Calu3 (cell line): ENCODE results near the gene IDS. TPM values are rescaled to one million over a fixed set of nuclear protein-coding genes. Genes with fewer than 3 reads are reported as not detected.

Source experiments
- BruUV-seq: library from RNA; stranded (reverse); fragments of 400-500 nt; replicated peaks from 2 replicates; lab custom pipeline; 2021; lab: Mats Ljungman, UMichigan
- CTCF ChIA-PET: fragments of 300-600 bp; sonication (Branson Sonifier 250); formaldehyde crosslinking; loops from one replicate; lab custom pipeline; 2022; ENCODE audit warnings: antibody characterized with exemption; lab: Charles Lee
- DNase-seq: peaks from one replicate; pipeline ENCODE4 v3.0.0; 2022
- H3K27ac Mint-ChIP-seq: one replicate; pipeline ENCODE4 v1.8.0; 2022; ENCODE audit warnings: mixed read lengths; ENCODE audit not compliant: unreplicated experiment
- H3K27me3 Mint-ChIP-seq: one replicate; pipeline ENCODE4 v1.8.0; 2022; ENCODE audit warnings: mixed read lengths; ENCODE audit not compliant: unreplicated experiment
- H3K36me3 Mint-ChIP-seq: one replicate; pipeline ENCODE4 v1.8.0; 2022; ENCODE audit warnings: mild to moderate bottlenecking, moderate library complexity, mixed read lengths; ENCODE audit not compliant: insufficient read depth, unreplicated experiment
- H3K4me1 Mint-ChIP-seq: one replicate; pipeline ENCODE4 v1.8.0; 2022; ENCODE audit warnings: mild to moderate bottlenecking, low read depth, mixed read lengths; ENCODE audit not compliant: unreplicated experiment
- H3K4me3 Mint-ChIP-seq: one replicate; pipeline ENCODE4 v1.8.0; 2022; ENCODE audit warnings: mild to moderate bottlenecking, low read depth, moderate library complexity, mixed read lengths; ENCODE audit not compliant: unreplicated experiment
- H3K9me3 Mint-ChIP-seq: one replicate; pipeline ENCODE4 v1.8.0; 2022; ENCODE audit warnings: low read depth, mixed read lengths; ENCODE audit not compliant: unreplicated experiment
- intact Hi-C: fragments of 100-400 bp; cut with micrococcal nuclease; formaldehyde crosslinking; loops from one replicate; pipeline ENCODE4 v1.10.0; 2022; ENCODE audit not compliant: unreplicated experiment
- total RNA-seq: library from RNA; stranded (reverse); gene quantifications from 2 replicates; pipeline ENCODE4 v1.2.3, GENCODE V29; 2022
- TF ChIP-seq, protein P1 (sequence below): fragments of 200-600 bp; IDR thresholded peaks from one replicate; pipeline ENCODE4 v1.8.0; 2022; ENCODE audit warnings: antibody characterized with exemption; ENCODE audit not compliant: unreplicated experiment

Gene IDS
- total RNA-seq, 1 experiment from 2014 or later, result 84.4 TPM

DNA sequence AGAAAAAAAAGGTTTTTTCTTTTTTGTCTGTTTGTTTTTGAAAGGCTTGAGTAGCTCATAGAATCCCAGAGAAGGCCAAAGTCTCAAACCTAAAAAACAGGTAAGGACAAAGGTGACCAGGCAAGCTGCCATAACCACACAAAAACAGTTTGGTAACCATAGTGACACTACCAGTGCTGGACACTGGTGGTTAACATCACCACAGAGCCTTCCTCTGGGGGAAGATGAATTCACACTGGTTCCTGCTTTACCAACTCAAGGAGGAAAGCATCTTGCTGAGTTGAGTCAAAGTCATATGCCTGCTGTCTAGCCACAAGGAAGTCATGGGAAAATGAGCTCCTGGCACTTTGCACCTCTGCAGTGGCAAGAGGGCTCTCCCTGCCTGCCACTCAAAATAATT is 32.5 kb downstream of the IDS start:
- no peaks in the 10 kb centered on the region for H3K4me1 Mint-ChIP-seq
- no peak overlapping the region for H3K4me3 Mint-ChIP-seq
- BruUV-seq, result no TSS peak
- TF ChIP-seq, protein P1, sequence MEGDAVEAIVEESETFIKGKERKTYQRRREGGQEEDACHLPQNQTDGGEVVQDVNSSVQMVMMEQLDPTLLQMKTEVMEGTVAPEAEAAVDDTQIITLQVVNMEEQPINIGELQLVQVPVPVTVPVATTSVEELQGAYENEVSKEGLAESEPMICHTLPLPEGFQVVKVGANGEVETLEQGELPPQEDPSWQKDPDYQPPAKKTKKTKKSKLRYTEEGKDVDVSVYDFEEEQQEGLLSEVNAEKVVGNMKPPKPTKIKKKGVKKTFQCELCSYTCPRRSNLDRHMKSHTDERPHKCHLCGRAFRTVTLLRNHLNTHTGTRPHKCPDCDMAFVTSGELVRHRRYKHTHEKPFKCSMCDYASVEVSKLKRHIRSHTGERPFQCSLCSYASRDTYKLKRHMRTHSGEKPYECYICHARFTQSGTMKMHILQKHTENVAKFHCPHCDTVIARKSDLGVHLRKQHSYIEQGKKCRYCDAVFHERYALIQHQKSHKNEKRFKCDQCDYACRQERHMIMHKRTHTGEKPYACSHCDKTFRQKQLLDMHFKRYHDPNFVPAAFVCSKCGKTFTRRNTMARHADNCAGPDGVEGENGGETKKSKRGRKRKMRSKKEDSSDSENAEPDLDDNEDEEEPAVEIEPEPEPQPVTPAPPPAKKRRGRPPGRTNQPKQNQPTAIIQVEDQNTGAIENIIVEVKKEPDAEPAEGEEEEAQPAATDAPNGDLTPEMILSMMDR, result no peak
- no peaks in the 10 kb centered on the region for H3K36me3 Mint-ChIP-seq
- H3K27me3 Mint-ChIP-seq, result no peaks in the 10 kb centered on the region
- no peaks in the 10 kb centered on the region for H3K9me3 Mint-ChIP-seq
- CTCF ChIA-PET, result no interaction called here
- no peak overlapping the region for H3K27ac Mint-ChIP-seq
- intact Hi-C loops, result loop anchor here (1.0 kb wide), 1 partner anchor 1423 kb away; no protein-coding TSS in a partner anchor
- DNase-seq, result no peak

DNA sequence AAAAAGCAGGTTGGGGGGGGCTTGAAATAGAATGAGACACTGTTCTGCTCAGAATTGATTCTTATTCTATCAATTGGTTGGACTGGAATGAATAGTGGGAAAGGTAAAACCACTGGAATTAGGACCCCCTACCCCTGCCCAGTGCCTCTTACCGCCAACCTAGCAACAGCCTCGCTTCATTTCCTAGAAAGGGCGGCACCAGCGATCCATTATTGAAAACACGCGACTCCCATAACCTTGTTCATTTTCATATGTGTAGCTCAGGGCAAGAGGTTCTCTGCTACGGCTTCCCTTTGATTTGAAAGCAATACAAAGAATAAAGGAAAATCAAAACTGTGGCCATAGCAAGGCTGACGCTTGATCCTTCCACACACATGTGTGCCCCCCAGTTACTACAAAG is 33.7 kb downstream of the IDS start:
- intact Hi-C loops, result no loop called here
- Mint-ChIP-seq H3K36me3 (no peaks in the 10 kb centered on the region), H3K4me1 (no peaks in the 10 kb centered on the region), H3K27me3 (peaks cover 4% of the 10 kb centered on the region), H3K9me3 (no peaks in the 10 kb centered on the region), H3K4me3 (no peak overlapping the region), H3K27ac (no peak overlapping the region)
- DNase-seq, result no peak
- CTCF ChIA-PET, result no interaction called here
- TF ChIP-seq, protein P1, result no peak
- BruUV-seq, result no TSS peak

DNA sequence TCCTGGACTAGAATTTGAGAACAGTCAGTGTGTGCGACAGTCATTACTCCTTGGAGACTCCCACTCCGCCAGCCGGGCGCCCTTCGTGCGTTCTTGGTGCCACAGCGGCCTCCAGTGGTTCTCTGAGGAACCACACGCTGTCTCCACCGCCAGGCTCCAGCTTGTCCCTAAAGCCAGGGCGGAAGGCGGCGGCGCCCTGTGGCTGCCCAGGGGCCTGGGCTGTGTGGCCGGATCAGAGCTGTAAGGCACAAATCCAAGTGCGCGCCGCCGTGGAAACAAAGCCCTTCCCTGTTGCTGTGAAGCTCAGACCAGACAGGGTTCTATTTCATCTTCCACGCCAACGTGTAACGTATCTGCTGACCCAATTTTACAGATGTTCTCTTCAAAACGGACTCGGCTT is 34.2 kb downstream of the IDS start:
- CTCF ChIA-PET, result interaction anchor here (1.0 kb wide), 1 partner anchor 184 kb away, joined by 3 read pairs; no protein-coding TSS in a partner anchor
- Mint-ChIP-seq H3K9me3 (peaks cover under 1% of the 10 kb centered on the region), H3K27ac (no peak overlapping the region), H3K27me3 (peaks cover 9% of the 10 kb centered on the region), H3K4me3 (no peak overlapping the region), H3K4me1 (no peaks in the 10 kb centered on the region), H3K36me3 (no peaks in the 10 kb centered on the region)
- intact Hi-C loops, result no loop called here
- no TSS peak for BruUV-seq
- TF ChIP-seq, protein P1, result peak; percentile 78
- peak; percentile 83 for DNase-seq

DNA sequence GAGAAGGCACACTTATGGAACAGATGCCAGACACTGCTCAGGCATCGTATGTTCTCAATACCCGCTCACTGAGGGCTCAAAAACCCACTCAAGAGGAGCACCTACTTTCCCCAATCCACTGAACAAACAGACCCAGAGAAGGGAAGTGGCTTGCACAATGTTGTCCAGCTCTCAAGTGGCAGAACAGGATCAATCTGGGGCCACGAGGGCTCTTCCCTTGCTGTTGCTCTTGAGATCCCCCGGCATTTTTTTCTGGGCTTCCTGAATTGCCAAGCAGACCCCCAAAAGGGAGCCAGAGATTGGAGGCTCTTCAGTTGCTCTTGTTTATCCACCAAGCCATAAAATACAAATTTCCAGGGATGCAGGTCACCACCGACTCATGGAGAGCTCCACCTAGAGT is 35.7 kb downstream of the IDS start:
- Mint-ChIP-seq H3K4me3 (no peak overlapping the region), H3K9me3 (peaks cover 2% of the 10 kb centered on the region), H3K27ac (no peak overlapping the region), H3K36me3 (no peaks in the 10 kb centered on the region), H3K27me3 (peaks cover 16% of the 10 kb centered on the region), H3K4me1 (no peaks in the 10 kb centered on the region)
- intact Hi-C loops, result no loop called here
- no peak for DNase-seq
- TF ChIP-seq, protein P1, result no peak
- BruUV-seq, result no TSS peak
- CTCF ChIA-PET, result no interaction called here
